C4-2B (cell line): ENCODE data around the gene SLC40A1.

ENCODE experiments used
- CTCF ChIP-seq: fragments of 450-650 bp; conservative IDR thresholded peaks from 2 replicates; pipeline ENCODE4 v1.5.1; 2017; ENCODE audit warnings: mild to moderate bottlenecking
- ZFX ChIP-seq: fragments of 450-650 bp; IDR thresholded peaks from 2 replicates; pipeline ENCODE4 v1.6.1; 2017

DNA sequence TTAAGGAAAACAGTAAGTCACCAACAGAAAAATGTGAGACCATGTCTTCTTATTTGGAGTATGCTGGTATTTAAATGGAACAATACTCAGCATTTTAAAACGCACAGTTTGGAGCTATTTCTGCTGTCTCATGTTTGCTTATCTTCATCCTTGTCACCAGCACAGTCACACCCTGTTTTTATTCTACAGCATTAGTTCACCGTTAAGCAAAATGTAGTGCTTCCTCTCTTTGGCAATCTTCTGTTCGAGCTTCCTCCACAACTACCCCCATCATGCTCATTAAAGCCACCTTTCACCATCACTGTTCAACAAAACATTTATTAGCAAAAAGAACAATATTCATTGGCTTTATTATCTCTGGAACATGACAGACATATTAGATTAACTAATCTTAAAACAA lies 64.0 kb downstream of the SLC40A1 start:
- TF ChIP-seq CTCF (no peak), ZFX (no peak)
